Ishikawa (cell line): ENCODE measurements around the gene SNIP1.

Experiments used
- CEBPB ChIP-seq: IDR thresholded peaks from 2 replicates; pipeline ENCODE4 v1.6.1; 2012
- CREB1 ChIP-seq: IDR thresholded peaks from 2 replicates; pipeline ENCODE4 v1.6.1; 2012; ENCODE audit warnings: low read depth
- EGR1 ChIP-seq: IDR thresholded peaks from 2 replicates; pipeline ENCODE4 v1.6.1; 2012
- FOXM1 ChIP-seq: IDR thresholded peaks from 2 replicates; pipeline ENCODE4 v1.6.1; 2012; ENCODE audit warnings: low read depth, borderline replicate concordance
- NFIC ChIP-seq: IDR thresholded peaks from 2 replicates; pipeline ENCODE4 v1.6.1; 2012
- RAD21 ChIP-seq: IDR thresholded peaks from 2 replicates; pipeline ENCODE4 v1.6.1; 2012; ENCODE audit warnings: low read depth
- TAF1 ChIP-seq: IDR thresholded peaks from 2 replicates; pipeline ENCODE4 v1.6.1; 2012; ENCODE audit warnings: low read depth, mild to moderate bottlenecking
- TCF12 ChIP-seq: IDR thresholded peaks from 2 replicates; pipeline ENCODE4 v1.6.1; 2012; ENCODE audit warnings: low read depth
- TEAD4 ChIP-seq: IDR thresholded peaks from 2 replicates; pipeline ENCODE4 v1.6.1; 2012
- YY1 ChIP-seq: IDR thresholded peaks from 2 replicates; pipeline ENCODE4 v1.6.1; 2012; ENCODE audit warnings: low read depth
- ZBTB7A ChIP-seq: IDR thresholded peaks from 2 replicates; pipeline ENCODE4 v1.6.1; 2012; ENCODE audit warnings: low read depth
- TF ChIP-seq, protein P1 (sequence below): IDR thresholded peaks from 2 replicates; pipeline ENCODE4 v1.6.1; 2012
- TF ChIP-seq, protein P2 (sequence below): IDR thresholded peaks from 2 replicates; pipeline ENCODE4 v1.6.1; 2012

Gene SNIP1

DNA sequence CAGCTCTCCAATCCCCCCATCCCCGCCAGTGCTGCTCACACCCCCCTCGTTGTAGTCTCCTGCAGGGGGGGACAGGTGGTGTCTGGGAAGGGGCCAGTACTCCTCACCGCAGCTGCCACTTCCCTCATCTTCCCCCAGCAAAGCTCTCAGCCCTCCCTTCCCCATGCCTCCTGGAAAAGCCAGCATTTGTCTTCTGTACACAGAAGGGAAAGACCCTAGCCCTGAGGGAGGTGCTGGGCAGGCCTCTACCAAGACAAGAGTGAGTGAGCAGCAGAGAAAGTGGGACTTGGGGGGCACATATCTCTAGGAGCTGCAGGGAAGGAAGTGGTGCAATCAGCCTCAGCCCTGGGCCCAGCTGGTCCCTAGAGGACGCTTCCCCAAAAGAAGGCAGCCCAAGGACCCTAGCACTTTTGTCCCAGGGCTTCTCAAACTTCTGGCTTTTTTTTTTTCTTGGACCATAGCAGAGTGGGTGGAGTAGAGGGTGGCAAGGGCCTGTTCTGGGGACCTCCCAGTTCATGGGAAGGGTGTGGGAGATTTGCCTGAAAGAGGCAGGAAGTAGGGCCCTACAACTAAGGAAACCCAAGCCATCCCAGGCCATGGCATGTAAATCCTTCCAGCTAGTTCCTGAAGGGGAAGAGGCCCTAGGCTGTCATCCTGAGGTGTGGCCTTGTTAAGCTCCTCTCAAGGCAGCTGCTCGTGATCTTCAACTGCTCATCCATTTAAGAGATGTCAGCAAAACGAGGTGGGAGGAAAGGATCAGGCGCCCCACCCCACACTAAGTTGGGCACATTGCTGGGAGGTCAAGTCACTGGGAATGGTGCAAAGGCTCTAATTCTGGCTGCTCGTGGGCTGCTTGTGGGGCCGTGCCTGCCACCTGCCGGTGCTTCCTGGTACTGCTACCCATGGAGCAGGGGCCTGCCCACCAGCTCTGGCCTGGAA, 67.1 kb downstream of the SNIP1 start:
- TF ChIP-seq TCF12 (no peak), RAD21 (peak; percentile 84)
- TF ChIP-seq, protein P1, sequence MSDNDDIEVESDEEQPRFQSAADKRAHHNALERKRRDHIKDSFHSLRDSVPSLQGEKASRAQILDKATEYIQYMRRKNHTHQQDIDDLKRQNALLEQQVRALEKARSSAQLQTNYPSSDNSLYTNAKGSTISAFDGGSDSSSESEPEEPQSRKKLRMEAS: peak; percentile 33; the same call in 1 of the 2 replicates

DNA sequence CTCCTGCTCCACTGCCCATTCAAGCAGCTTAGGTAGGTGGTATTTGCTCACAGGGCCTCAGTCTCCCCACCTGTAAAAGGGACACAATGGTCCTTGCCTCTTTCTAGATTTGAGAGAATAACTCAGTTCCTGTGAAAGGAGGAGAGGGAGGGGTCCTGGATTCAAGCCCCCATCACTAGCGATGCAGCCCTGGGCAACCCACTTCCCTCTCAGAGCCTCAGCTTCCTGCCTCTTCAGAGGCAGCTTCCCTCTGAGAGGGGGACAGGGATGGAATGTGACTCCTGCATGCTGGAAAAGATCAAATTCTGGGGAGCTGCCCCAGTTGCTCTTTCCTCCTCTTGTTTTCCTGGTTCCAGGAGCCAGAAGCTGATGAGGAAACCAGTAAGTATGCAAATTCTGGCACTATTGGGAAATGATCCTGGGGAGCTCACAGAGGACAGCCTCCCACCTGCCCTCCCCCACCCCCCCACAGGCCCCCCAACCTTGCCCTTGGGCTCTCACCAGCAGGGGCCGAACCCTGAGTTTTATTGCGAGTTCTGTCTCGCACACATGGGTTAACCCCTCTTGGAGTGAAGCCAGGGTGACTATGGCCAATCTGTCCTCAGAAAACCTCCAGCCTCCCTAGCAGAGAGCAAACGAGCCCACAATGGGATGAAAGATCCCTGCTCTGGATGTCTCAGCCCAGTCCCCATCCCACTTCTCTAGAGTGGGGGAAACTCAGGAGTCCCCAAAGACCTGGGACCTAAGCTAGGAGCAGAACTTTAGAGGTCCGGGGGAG, 68.0 kb downstream of the SNIP1 start:
- no peak for TF ChIP-seq NFIC
- no peak for TF ChIP-seq ZBTB7A
- no peak for TF ChIP-seq CREB1
- TF ChIP-seq TAF1: no peak
- no peak for TF ChIP-seq EGR1
- TF ChIP-seq TCF12: no peak
- no peak for TF ChIP-seq YY1
- no peak for TF ChIP-seq TEAD4
- no peak for TF ChIP-seq RAD21
- TF ChIP-seq CEBPB: no peak
- TF ChIP-seq FOXM1: no peak
- TF ChIP-seq, protein P2, sequence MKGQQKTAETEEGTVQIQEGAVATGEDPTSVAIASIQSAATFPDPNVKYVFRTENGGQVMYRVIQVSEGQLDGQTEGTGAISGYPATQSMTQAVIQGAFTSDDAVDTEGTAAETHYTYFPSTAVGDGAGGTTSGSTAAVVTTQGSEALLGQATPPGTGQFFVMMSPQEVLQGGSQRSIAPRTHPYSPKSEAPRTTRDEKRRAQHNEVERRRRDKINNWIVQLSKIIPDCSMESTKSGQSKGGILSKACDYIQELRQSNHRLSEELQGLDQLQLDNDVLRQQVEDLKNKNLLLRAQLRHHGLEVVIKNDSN: no peak
